Astrocyte of the spinal cord (primary cell): ENCODE measurements around the gene GNGT1.
"Not testable (repeated sequence)": the region's sequence is repeated elsewhere in the genome, so short reads cannot be mapped to it uniquely, and the experiment has no call there.

Source experiments
- DNase-seq: peaks from one replicate; pipeline ENCODE4 v3.0.0; 2011; ENCODE audit warnings: low read depth, low spot score
- H3K4me3 ChIP-seq: 2 replicates; pipeline ENCODE4 v1.5.1; 2011; ENCODE audit warnings: low read depth, mild to moderate bottlenecking, low read length, moderate library complexity
- CTCF ChIP-seq: IDR thresholded peaks from 2 replicates; pipeline ENCODE4 v1.5.1; 2012; ENCODE audit warnings: low read depth, mild to moderate bottlenecking, low read length, inconsistent platforms
- in situ Hi-C: cut with HindIII; loops from 2 replicates; pipeline ENCODE4 v1.10.0; 2017; ENCODE audit warnings: low sequenced_read_pairs

Gene GNGT1

GRCh38 chr7:93914581-93915066 lies 8.3 kb downstream of the GNGT1 start:
- in situ Hi-C loops: no loop called here
- DNase-seq: peak; percentile 43
- H3K4me3 ChIP-seq: no peak overlapping the region
- TF ChIP-seq CTCF: no peak

- DNase-seq, H3K4me3 ChIP-seq, in situ Hi-C loops: not testable (repeated sequence)
Measured at GRCh38 chr7:93915206-93915842, 9.0 kb downstream of the GNGT1 start.

GRCh38 chr7:93915888-93916287 lies 9.5 kb downstream of the GNGT1 start:
- in situ Hi-C loops: not testable (repeated sequence)

GRCh38 chr7:93916315-93916714 lies 9.9 kb downstream of the GNGT1 start:
- DNase-seq, H3K4me3 ChIP-seq, in situ Hi-C loops: not testable (repeated sequence)

More at GRCh38 chr7:93915888-93916287, 9.5 kb downstream of the GNGT1 start:
- DNase-seq, H3K4me3 ChIP-seq: not testable (repeated sequence)

GRCh38 chr7:93920496-93921182 lies 14.3 kb downstream of the GNGT1 start:
- peak; percentile 33 for DNase-seq
- TF ChIP-seq CTCF: no peak
- H3K4me3 ChIP-seq: peak overlapping the region; percentile 57
- in situ Hi-C loops: no loop called here

- TF ChIP-seq CTCF: no peak
- H3K4me3 ChIP-seq: peak overlapping the region; percentile 57
- in situ Hi-C loops: no loop called here
- DNase-seq: no peak
Measured at GRCh38 chr7:93921186-93921585, 14.8 kb downstream of the GNGT1 start.

- in situ Hi-C loops: no loop called here
- peak within 1 kb of the TSS; percentile 57 for H3K4me3 ChIP-seq
- peak; percentile 85 for DNase-seq
- no peak for TF ChIP-seq CTCF
Measured at GRCh38 chr7:93921607-93922566, 15.5 kb downstream of the GNGT1 start, which contains the start of gene GNG11. Gene GNG11, plus strand, starts transcription at chr7:93921735. Its CDS starts 403 bp downstream, at chr7:93922138.

- peak; percentile 29 for DNase-seq
- in situ Hi-C loops: no loop called here
- TF ChIP-seq CTCF: no peak
- H3K4me3 ChIP-seq: peak overlapping the region; percentile 57
Measured at GRCh38 chr7:93923296-93923695, 16.9 kb downstream of the GNGT1 start.
